Chondrocyte (in vitro differentiated cells): ENCODE measurements around the gene PRUNE1. TPM values are rescaled to one million over a fixed set of nuclear protein-coding genes. Genes with fewer than 3 reads are reported as not detected.

Experiments
- DNase-seq: peaks from one replicate; pipeline ENCODE4 v3.0.0; 2021; ENCODE audit warnings: mixed read lengths, low spot score
- H3K27ac Mint-ChIP-seq: one replicate; pipeline ENCODE4 v1.8.0; 2021; ENCODE audit warnings: mild to moderate bottlenecking, moderate library complexity, mixed read lengths; ENCODE audit not compliant: unreplicated experiment
- H3K27me3 Mint-ChIP-seq: 2 replicates; pipeline ENCODE4 v1.8.0; 2021; ENCODE audit warnings: low read depth, mixed read lengths
- H3K36me3 Mint-ChIP-seq: 2 replicates; pipeline ENCODE4 v1.8.0; 2021; ENCODE audit warnings: low read depth, mixed read lengths
- H3K4me1 Mint-ChIP-seq: 2 replicates; pipeline ENCODE4 v1.8.0; 2021; ENCODE audit warnings: low read depth, mild to moderate bottlenecking, mixed read lengths
- H3K4me3 Mint-ChIP-seq: one replicate; pipeline ENCODE4 v1.8.0; 2021; ENCODE audit warnings: mild to moderate bottlenecking, moderate library complexity, mixed read lengths; ENCODE audit not compliant: unreplicated experiment
- H3K9me3 Mint-ChIP-seq: 2 replicates; pipeline ENCODE4 v1.8.0; 2021; ENCODE audit warnings: low read depth, mixed read lengths
- total RNA-seq: library from RNA; stranded (reverse); gene quantifications from 3 replicates; pipeline ENCODE4 v1.2.1, GENCODE V29; 2021
- TF ChIP-seq, protein P1 (sequence below): fragments of 200-600 bp; sonication (generic); IDR thresholded peaks from 2 replicates; pipeline ENCODE4 v1.5.0; 2021; ENCODE audit warnings: antibody characterized with exemption, mild to moderate bottlenecking, moderate library complexity

The PRUNE1 gene
- total RNA-seq, 1 donor from 2014 or later = 14.1 TPM

DNA sequence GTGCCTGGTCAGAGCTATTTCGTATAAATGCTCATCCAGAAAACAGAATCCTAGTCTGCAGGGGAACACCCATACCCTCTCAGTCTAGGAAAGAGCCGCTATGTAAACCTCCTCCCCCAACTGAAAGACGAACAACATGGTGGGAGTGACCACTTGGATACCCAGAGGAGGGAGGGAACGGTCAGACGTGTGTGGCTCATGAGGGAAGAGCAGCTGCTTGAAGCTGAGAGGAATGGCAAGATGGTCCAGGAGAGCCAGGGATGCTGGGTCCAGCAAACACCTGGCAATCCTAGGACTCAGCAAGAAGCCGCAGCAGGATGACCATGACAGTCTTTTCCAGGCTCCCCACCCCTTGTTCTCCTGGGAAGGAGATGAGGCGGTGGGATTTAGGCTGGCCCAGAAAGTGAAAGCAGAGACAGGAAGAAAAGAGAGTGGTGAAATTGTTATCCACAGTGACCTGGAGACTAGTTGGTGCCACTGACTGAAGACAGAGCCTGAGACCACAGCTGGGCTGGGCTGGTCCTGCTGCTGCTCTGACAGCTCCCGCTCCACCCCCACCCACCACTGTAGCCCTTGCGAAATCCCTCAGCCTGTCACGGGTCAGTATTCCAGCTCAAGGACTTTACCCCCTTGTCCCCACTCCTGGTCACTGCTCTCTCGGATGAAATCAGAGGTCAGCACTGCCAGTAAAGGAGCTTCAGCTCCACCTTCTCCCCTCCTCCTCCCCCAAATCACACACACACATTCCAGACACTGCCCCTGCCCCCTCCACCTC, 37.3 kb upstream of the PRUNE1 start:
- Mint-ChIP-seq H3K4me3 (peak overlapping the region; percentile 83), H3K4me1 (peaks cover 43% of the 10 kb centered on the region), H3K36me3 (peaks cover 22% of the 10 kb centered on the region), H3K27me3 (no peaks in the 10 kb centered on the region), H3K27ac (peak overlapping the region; percentile 93), H3K9me3 (no peaks in the 10 kb centered on the region)
- TF ChIP-seq, protein P1, sequence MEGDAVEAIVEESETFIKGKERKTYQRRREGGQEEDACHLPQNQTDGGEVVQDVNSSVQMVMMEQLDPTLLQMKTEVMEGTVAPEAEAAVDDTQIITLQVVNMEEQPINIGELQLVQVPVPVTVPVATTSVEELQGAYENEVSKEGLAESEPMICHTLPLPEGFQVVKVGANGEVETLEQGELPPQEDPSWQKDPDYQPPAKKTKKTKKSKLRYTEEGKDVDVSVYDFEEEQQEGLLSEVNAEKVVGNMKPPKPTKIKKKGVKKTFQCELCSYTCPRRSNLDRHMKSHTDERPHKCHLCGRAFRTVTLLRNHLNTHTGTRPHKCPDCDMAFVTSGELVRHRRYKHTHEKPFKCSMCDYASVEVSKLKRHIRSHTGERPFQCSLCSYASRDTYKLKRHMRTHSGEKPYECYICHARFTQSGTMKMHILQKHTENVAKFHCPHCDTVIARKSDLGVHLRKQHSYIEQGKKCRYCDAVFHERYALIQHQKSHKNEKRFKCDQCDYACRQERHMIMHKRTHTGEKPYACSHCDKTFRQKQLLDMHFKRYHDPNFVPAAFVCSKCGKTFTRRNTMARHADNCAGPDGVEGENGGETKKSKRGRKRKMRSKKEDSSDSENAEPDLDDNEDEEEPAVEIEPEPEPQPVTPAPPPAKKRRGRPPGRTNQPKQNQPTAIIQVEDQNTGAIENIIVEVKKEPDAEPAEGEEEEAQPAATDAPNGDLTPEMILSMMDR = no peak
- DNase-seq = no peak

- Mint-ChIP-seq H3K27me3 (no peaks in the 10 kb centered on the region), H3K4me1 (peaks cover 51% of the 10 kb centered on the region), H3K36me3 (peaks cover 14% of the 10 kb centered on the region)
Observed at GRCh38 chr1:150971583-150972416, 36.4 kb upstream of the PRUNE1 start.

GRCh38 chr1:150972417-150972940, 35.8 kb upstream of the PRUNE1 start:
- DNase-seq = no peak
- Mint-ChIP-seq H3K36me3 (peaks cover 9% of the 10 kb centered on the region), H3K27me3 (no peaks in the 10 kb centered on the region), H3K9me3 (no peaks in the 10 kb centered on the region), H3K27ac (peak overlapping the region; percentile 93), H3K4me1 (peaks cover 58% of the 10 kb centered on the region), H3K4me3 (peak overlapping the region; percentile 83)
- TF ChIP-seq, protein P1 = no peak

More at GRCh38 chr1:150971583-150972416, 36.4 kb upstream of the PRUNE1 start:
- TF ChIP-seq, protein P1 = no peak
- Mint-ChIP-seq H3K27ac (peak overlapping the region; percentile 93), H3K4me3 (peak overlapping the region; percentile 83), H3K9me3 (no peaks in the 10 kb centered on the region)
- DNase-seq = no peak

GRCh38 chr1:150973258-150973835, 34.9 kb upstream of the PRUNE1 start:
- Mint-ChIP-seq H3K4me3 (peak overlapping the region; percentile 83), H3K9me3 (no peaks in the 10 kb centered on the region)
- TF ChIP-seq, protein P1 = no peak

More at GRCh38 chr1:150973258-150973835, 34.9 kb upstream of the PRUNE1 start:
- Mint-ChIP-seq H3K27me3 (no peaks in the 10 kb centered on the region), H3K27ac (peak overlapping the region; percentile 93), H3K36me3 (peaks cover 2% of the 10 kb centered on the region), H3K4me1 (peaks cover 63% of the 10 kb centered on the region)
- DNase-seq = no peak
